HepG2 (cell line): ENCODE results near the gene STYXL2.

Source experiments
- KAT2B ChIP-seq: fragments of 150-350 bp; IDR thresholded peaks from 2 replicates; pipeline ENCODE4 v1.6.1; 2014; ENCODE audit warnings: low read depth, low read length, borderline replicate concordance
- MYNN ChIP-seq: sonication (generic); formaldehyde crosslinking; IDR thresholded peaks from 2 replicates; pipeline ENCODE4 v1.4.0; 2020; ENCODE audit warnings: mild to moderate bottlenecking, low read depth, missing genetic modification reagents
- POLR2A ChIP-seq, 2 experiments: IDR thresholded peaks; 2 replicates each; pipeline ENCODE4 v1.6.1; 2011; ENCODE audit warnings: low read depth in 2 of 2, low read length in 2 of 2, mild to moderate bottlenecking in 1 of 2, moderate library complexity in 1 of 2; ENCODE audit not compliant: insufficient read depth in 1 of 2
- SALL1 ChIP-seq: sonication (generic); formaldehyde crosslinking; IDR thresholded peaks from 2 replicates; pipeline ENCODE4 v1.8.0; 2022; ENCODE audit warnings: mild to moderate bottlenecking, missing genetic modification reagents
- YY1 ChIP-seq: IDR thresholded peaks from 2 replicates; pipeline ENCODE4 v1.6.1; 2011; ENCODE audit warnings: low read length, low read depth, moderate library complexity, mild to moderate bottlenecking; ENCODE audit not compliant: insufficient read depth, insufficient replicate concordance
- ZKSCAN1 ChIP-seq: fragments of 150-350 bp; IDR thresholded peaks from 2 replicates; pipeline ENCODE4 v1.6.1; 2014; ENCODE audit warnings: low read length
- ZNF792 ChIP-seq: IDR thresholded peaks from 2 replicates; pipeline ENCODE4 v1.6.1; 2016

GRCh38 chr1:167060141-167061072 is 33.5 kb upstream of the STYXL2 start:
- TF ChIP-seq MYNN (CRISPR knock-in tag), result no peak
- TF ChIP-seq YY1, result no peak
- no peak for TF ChIP-seq POLR2A (IDR thresholded peaks at IDR 0.05; ENCODE audit: insufficient read depth in 1 of 2, low read depth in 2 of 2, low read length in 2 of 2)
- TF ChIP-seq ZNF792 (CRISPR knock-in tag), result no peak
- no peak for TF ChIP-seq SALL1
- TF ChIP-seq KAT2B, result no peak
- TF ChIP-seq ZKSCAN1, result no peak
